MCF 10A (cell line): ENCODE data around the gene PXK. TPM values are rescaled to one million over a fixed set of nuclear protein-coding genes. Genes with fewer than 3 reads are reported as not detected.

ENCODE experiments used
- BruUV-seq: library from RNA; stranded (reverse); fragments of 400-500 nt; replicated peaks from 2 replicates; lab custom pipeline; 2021; lab: Mats Ljungman, UMichigan
- CTCF ChIA-PET: fragments of 300-600 bp; sonication (Branson Sonifier 250); formaldehyde crosslinking; extraction: SDS; loops from one replicate; lab custom pipeline; 2021; ENCODE audit warnings: antibody characterized with exemption, inconsistent platforms; lab: Yijun Ruan, JAX
- POLR2A ChIA-PET: fragments of 300-600, 350-650 bp; sonication (Branson Sonifier 250); formaldehyde crosslinking; extraction: SDS; loops from one replicate; lab custom pipeline; 2020; ENCODE audit warnings: antibody characterized with exemption, inconsistent platforms; lab: Yijun Ruan, JAX
- DNase-seq: peaks from one replicate; pipeline ENCODE4 v3.0.0-alpha.2; 2018; ENCODE audit not compliant: unreplicated experiment
- H3K27ac Mint-ChIP-seq: one replicate; pipeline ENCODE4 v1.8.0; 2022; ENCODE audit warnings: mild to moderate bottlenecking, low read depth, mixed read lengths; ENCODE audit not compliant: unreplicated experiment
- H3K27me3 Mint-ChIP-seq: one replicate; pipeline ENCODE4 v1.8.0; 2022; ENCODE audit warnings: mixed read lengths; ENCODE audit not compliant: insufficient read depth, unreplicated experiment
- H3K36me3 Mint-ChIP-seq: one replicate; pipeline ENCODE4 v1.8.0; 2022; ENCODE audit warnings: mild to moderate bottlenecking, moderate library complexity, mixed read lengths; ENCODE audit not compliant: insufficient read depth, unreplicated experiment
- H3K4me1 Mint-ChIP-seq: one replicate; pipeline ENCODE4 v1.8.0; 2022; ENCODE audit warnings: mixed read lengths; ENCODE audit not compliant: insufficient read depth, unreplicated experiment
- H3K4me3 Mint-ChIP-seq: one replicate; pipeline ENCODE4 v1.8.0; 2022; ENCODE audit warnings: mild to moderate bottlenecking, moderate library complexity, mixed read lengths; ENCODE audit not compliant: unreplicated experiment
- H3K9me3 Mint-ChIP-seq: one replicate; pipeline ENCODE4 v1.8.0; 2022; ENCODE audit warnings: mixed read lengths; ENCODE audit not compliant: unreplicated experiment
- intact Hi-C: fragments of 100-400 bp; cut with micrococcal nuclease; formaldehyde crosslinking; loops from 2 replicates; pipeline ENCODE4 v1.14.1; 2022
- total RNA-seq: library from RNA; stranded (reverse); gene quantifications from 2 replicates; pipeline ENCODE4 v1.2.3, GENCODE V29; 2022
- TF ChIP-seq, protein P1 (sequence below): fragments of 200-600 bp; IDR thresholded peaks from one replicate; pipeline ENCODE4 v1.8.0; 2022; ENCODE audit warnings: antibody characterized with exemption, mild to moderate bottlenecking; ENCODE audit not compliant: unreplicated experiment

Gene PXK
- total RNA-seq, 1 experiment from 2014 or later, result 62.2 TPM

DNA sequence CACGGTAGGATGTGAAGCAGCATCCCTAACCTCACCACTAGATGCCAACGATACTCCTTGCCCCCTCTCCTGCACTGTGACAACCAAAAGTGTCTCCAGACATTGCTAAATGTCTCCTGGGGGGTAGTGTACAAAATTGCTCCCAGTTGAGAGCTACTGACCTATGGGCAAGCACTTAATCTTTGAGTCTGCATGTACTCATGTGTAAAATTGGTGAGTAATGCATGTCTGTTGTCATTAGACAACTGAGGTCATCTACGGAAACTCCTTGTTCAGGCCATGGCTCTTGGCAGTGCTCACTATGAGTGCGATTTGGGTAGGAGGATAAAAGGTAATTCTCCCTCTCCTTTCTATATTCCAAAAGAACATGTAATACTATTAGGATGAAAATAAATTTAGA lies 71.7 kb downstream of the PXK start:
- TF ChIP-seq, protein P1, sequence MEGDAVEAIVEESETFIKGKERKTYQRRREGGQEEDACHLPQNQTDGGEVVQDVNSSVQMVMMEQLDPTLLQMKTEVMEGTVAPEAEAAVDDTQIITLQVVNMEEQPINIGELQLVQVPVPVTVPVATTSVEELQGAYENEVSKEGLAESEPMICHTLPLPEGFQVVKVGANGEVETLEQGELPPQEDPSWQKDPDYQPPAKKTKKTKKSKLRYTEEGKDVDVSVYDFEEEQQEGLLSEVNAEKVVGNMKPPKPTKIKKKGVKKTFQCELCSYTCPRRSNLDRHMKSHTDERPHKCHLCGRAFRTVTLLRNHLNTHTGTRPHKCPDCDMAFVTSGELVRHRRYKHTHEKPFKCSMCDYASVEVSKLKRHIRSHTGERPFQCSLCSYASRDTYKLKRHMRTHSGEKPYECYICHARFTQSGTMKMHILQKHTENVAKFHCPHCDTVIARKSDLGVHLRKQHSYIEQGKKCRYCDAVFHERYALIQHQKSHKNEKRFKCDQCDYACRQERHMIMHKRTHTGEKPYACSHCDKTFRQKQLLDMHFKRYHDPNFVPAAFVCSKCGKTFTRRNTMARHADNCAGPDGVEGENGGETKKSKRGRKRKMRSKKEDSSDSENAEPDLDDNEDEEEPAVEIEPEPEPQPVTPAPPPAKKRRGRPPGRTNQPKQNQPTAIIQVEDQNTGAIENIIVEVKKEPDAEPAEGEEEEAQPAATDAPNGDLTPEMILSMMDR, result no peak
- ChIA-PET POLR2A (interaction anchor here (0.6 to 1.5 kb wide), 4 partner anchors 9 to 69 kb away, joined by 3 to 5 read pairs (median 4); no protein-coding TSS in a partner anchor), CTCF (interaction anchor here (0.7 to 1.9 kb wide), 4 partner anchors 11 to 154 kb away, joined by 3 to 6 read pairs (median 4); no protein-coding TSS in a partner anchor)
- BruUV-seq, result no TSS peak
- Mint-ChIP-seq H3K36me3 (peaks cover 57% of the 10 kb centered on the region), H3K27ac (no peak overlapping the region), H3K9me3 (no peaks in the 10 kb centered on the region), H3K4me1 (peaks cover 10% of the 10 kb centered on the region), H3K27me3 (no peaks in the 10 kb centered on the region), H3K4me3 (no peak overlapping the region)
- peak; percentile 44 for DNase-seq
- intact Hi-C loops, result no loop called here

DNA sequence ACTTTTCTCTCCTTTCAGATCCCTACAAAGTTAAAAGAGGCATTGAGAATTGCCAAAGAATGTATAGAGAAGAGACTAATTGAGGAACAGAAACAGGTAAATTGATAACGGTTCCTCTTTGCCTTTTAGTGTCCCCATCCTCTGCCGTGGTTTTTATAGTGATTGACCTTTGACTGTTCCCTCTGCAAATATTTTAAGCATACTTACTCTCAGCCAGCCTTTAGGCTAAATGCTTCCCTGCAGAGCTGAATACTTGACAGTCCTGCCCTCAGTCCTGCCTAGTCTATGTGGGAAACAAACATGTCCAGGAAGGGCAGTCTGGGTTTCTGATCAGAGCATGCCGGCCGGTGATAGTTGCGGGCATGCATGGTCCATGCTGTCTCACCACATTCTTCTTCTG lies 76.2 kb downstream of the PXK start:
- peaks cover 10% of the 10 kb centered on the region for H3K4me1 Mint-ChIP-seq
- no peaks in the 10 kb centered on the region for H3K27me3 Mint-ChIP-seq

DNA sequence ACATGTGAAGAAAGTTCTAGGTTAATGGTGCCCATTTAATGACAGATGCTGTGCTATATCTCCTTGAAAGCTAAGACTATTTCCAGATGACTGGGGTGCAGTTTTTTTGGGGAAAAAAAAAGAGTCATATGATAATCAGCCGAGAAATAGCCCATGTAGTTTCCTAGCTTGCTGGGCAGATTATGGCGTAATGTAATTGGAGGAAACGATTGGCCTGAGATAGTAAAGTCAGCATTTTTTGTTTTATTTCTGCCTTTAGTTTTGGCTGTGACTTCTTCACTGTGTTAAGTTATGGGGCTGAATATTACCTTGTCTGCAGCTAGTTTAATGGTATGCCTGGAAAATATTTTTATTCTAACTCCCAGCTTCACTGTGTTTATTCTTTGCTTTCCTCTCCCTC lies 77.0 kb downstream of the PXK start:
- DNase-seq, result no peak
- no peak overlapping the region for H3K27ac Mint-ChIP-seq
- ChIA-PET CTCF (interaction anchor here (0.6 to 1.7 kb wide), 5 partner anchors 8 to 223 kb away, joined by 3 to 10 read pairs (median 3); partner anchors contain the start of gene HTD2), POLR2A (interaction anchor here (2.0 to 2.7 kb wide), 2 partner anchors 76 to 103 kb away, joined by 7 to 8 read pairs; partner anchors contain the start of genes HTD2, PXK and RPP14)
- intact Hi-C loops, result loop anchor here (5.0 kb wide), 1 partner anchor 222 kb away; no protein-coding TSS in a partner anchor
- H3K4me3 Mint-ChIP-seq, result no peak overlapping the region
- peaks cover 8% of the 10 kb centered on the region for H3K4me1 Mint-ChIP-seq
- TF ChIP-seq, protein P1, result no peak
- H3K36me3 Mint-ChIP-seq, result peaks cover 69% of the 10 kb centered on the region
- H3K9me3 Mint-ChIP-seq, result no peaks in the 10 kb centered on the region
- BruUV-seq, result no TSS peak
- no peaks in the 10 kb centered on the region for H3K27me3 Mint-ChIP-seq

More for the DNA sequence above, 76.2 kb downstream of the PXK start:
- Mint-ChIP-seq H3K27ac (no peak overlapping the region), H3K4me3 (no peak overlapping the region), H3K9me3 (no peaks in the 10 kb centered on the region), H3K36me3 (peaks cover 69% of the 10 kb centered on the region)
- ChIA-PET CTCF (interaction anchor here (0.9 to 1.7 kb wide), 4 partner anchors 8 to 102 kb away, joined by 3 to 10 read pairs (median 4); partner anchors contain the start of gene HTD2), POLR2A (interaction anchor here (2.0 kb wide), 1 partner anchor 75 kb away, joined by 7 read pairs; the partner anchor contains the start of gene PXK)
- intact Hi-C loops, result no loop called here
- no TSS peak for BruUV-seq
- TF ChIP-seq, protein P1, result no peak
- DNase-seq, result no peak

DNA sequence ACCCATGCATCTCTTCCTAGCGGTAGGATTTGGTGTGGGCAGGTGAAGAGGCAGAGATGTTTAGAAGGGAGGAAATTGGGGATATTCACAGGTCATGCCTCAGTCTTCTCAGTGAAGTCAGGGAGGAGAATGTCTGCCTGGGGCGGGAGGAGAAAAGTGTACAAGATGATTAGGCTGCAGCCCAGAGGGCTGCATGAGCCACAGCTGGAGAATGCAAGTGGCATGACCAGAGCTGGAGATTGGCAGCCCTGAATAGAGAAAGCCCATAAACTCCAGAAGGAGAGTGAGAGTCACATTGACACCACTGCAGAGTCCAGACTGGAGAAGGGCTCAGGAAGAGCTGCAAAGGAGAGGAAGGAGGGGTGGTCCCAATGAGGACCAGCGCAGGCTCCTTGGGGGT lies 78.3 kb downstream of the PXK start:
- no TSS peak for BruUV-seq
- CTCF ChIA-PET, result interaction anchor here (0.6 to 3.9 kb wide), 9 partner anchors 9 to 234 kb away, joined by 3 to 30 read pairs (median 3); partner anchors contain the start of gene HTD2
- H3K4me1 Mint-ChIP-seq, result peaks cover 5% of the 10 kb centered on the region
- H3K9me3 Mint-ChIP-seq, result no peaks in the 10 kb centered on the region
- H3K27ac Mint-ChIP-seq, result no peak overlapping the region
- no peaks in the 10 kb centered on the region for H3K27me3 Mint-ChIP-seq
- peaks cover 72% of the 10 kb centered on the region for H3K36me3 Mint-ChIP-seq
- intact Hi-C loops, result loop anchor here (5.0 kb wide), 1 partner anchor 224 kb away; no protein-coding TSS in a partner anchor
- no peak overlapping the region for H3K4me3 Mint-ChIP-seq
- no peak for DNase-seq
- TF ChIP-seq, protein P1, result no peak
- POLR2A ChIA-PET, result interaction anchor here (1.0 to 2.7 kb wide), 2 partner anchors 79 to 104 kb away, joined by 7 to 8 read pairs; partner anchors contain the start of genes HTD2 and RPP14
